ENCODE data around the gene AMOTL1.

Gene AMOTL1

DNA sequence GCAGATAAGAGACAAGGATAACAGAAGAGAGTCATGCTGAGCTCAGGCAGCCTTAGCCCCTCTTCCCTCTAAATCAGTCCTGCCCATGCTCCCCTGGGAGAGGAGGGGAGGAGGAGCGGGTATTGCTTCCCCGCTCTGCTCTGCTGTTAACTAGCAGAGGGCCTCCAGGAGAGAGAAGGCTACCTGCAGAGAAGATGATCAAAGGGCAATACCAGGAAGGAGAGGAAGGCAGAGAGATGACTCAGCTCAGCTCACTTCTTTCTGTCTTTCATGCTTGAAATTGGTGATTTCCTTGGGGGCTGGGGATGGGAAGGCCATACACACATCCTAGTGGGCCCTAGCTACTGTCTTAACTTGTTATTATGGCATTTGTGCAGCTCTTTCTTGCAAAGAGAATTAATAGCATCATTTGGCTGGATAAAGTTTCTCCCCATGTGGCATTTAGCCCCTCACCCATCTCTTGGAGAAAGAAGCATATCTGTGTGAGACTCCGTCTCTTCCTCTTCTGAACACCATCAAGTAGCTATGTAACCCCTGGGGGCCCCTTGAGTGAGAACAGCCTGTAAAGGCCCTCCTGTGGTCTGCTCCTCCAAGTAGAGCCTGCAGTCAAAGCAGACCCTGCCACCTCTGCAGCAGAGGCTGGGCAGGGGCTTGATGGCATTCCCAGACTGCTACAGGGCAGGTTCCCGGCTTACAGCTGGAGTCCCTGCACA lies 33.4 kb upstream of the AMOTL1 start:
- Histone ChIP-seq H3K9me3 (ENCODE audit: control insufficient read depth, low read length) (no peaks in the 10 kb centered on the region), H3K36me3 (ENCODE audit: control insufficient read depth, insufficient read depth, low read length) (no peaks in the 10 kb centered on the region), H3K4me3 (ENCODE audit: low read length) (no peak overlapping the region), H3K9ac (ENCODE audit: low read length) (no peak overlapping the region), H3K27me3 (ENCODE audit: control insufficient read depth, insufficient read depth, low read length) (peaks cover 8% of the 10 kb centered on the region), H3K4me1 (ENCODE audit: control insufficient read depth, insufficient read depth, low read length) (no peaks in the 10 kb centered on the region)

DNA sequence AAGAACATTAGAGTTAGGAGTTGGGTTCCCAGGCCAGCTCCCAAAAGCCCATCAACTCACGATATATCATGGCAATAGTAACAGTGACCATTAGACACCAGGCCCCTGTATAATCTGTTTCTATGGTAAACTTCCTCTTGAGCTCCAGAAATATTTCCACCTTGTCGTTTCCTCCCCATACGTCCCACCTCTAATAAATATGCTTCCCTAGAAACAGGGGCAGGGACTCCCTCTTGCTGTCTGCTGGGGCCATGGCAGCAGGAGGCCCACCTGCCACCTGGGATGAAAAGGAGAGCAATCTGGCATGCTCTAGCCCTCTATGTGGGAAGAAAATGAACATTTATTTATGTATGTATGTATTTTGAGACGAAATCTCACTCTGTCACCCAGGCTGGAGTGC lies 32.2 kb upstream of the AMOTL1 start:
- no peaks in the 10 kb centered on the region for H3K9me3 ChIP-seq (ENCODE audit: control insufficient read depth, low read length)
- no peak overlapping the region for H3K9ac ChIP-seq (ENCODE audit: low read length)
- H3K4me3 ChIP-seq (ENCODE audit: low read length), result no peak overlapping the region
- no peaks in the 10 kb centered on the region for H3K36me3 ChIP-seq (ENCODE audit: control insufficient read depth, insufficient read depth, low read length)
- H3K4me1 ChIP-seq (ENCODE audit: control insufficient read depth, insufficient read depth, low read length), result peaks cover 3% of the 10 kb centered on the region
- H3K27me3 ChIP-seq (ENCODE audit: control insufficient read depth, insufficient read depth, low read length), result peaks cover 20% of the 10 kb centered on the region

DNA sequence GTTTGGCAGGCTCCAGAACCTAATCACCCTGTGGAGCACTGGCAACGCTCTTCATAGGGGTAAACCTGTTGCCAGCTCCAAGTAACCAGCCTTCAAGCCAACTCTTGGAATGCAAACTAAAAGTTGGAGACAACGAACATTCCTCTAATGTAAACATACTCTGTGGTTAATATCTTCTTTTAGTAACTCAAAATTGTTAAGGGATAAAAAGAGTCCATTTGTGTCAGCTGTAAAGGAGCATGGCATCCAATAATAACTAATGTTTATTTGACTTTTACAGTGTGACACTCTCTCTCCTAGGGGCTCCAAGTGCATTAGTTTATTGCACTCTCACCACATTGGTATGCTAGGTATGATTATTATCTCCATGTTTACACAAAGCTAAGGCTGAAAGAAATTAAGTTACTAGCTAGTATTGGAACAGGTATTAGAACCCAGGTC lies 31.0 kb upstream of the AMOTL1 start:
- Histone ChIP-seq H3K9me3 (ENCODE audit: control insufficient read depth, low read length) (no peaks in the 10 kb centered on the region), H3K4me3 (ENCODE audit: low read length) (no peak overlapping the region), H3K9ac (ENCODE audit: low read length) (no peak overlapping the region), H3K36me3 (ENCODE audit: control insufficient read depth, insufficient read depth, low read length) (no peaks in the 10 kb centered on the region), H3K4me1 (ENCODE audit: control insufficient read depth, insufficient read depth, low read length) (peaks cover 7% of the 10 kb centered on the region), H3K27me3 (ENCODE audit: control insufficient read depth, insufficient read depth, low read length) (peaks cover 27% of the 10 kb centered on the region)

DNA sequence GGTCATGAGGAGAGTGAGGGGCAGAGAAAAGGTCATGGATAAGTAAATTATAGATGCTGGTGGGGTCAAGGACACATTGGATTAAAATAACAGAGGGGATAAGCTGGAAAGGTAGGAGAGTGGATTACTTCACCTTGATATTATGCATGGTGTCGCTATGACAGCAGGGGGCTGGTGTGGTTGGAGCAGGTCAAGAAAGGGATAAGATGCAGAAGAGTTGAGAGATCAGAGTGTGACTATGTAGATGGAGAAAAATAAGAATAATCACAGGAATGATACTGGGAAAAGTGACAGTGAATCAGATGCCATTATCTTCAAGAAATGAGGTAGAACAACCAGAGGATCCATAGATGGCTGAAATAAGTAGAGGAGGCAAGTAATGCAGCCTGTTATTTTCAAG lies 29.4 kb upstream of the AMOTL1 start:
- Histone ChIP-seq H3K27me3 (ENCODE audit: control insufficient read depth, insufficient read depth, low read length) (peaks cover 27% of the 10 kb centered on the region), H3K4me1 (ENCODE audit: control insufficient read depth, insufficient read depth, low read length) (peaks cover 7% of the 10 kb centered on the region)

DNA sequence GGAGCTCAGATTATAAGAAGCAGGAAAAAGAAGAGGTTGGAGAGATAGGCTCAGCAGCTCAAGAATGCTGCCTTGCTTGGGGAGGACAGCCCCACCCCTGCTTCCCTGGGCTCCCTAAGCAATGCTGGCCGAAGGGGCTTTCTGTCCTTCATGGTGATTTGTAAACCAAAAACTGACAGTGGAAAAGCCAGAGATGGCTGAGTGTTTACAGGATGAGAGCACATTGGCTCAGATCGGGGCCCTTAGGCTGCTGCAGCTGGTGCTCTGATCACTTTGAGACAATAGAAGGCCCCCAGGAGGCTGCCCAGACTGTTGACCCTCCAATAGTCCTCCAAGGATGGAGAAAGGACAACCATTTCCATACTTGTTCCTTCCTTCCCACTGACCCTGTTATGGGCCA lies 28.8 kb upstream of the AMOTL1 start:
- Histone ChIP-seq H3K4me3 (ENCODE audit: low read length) (no peak overlapping the region), H3K9me3 (ENCODE audit: control insufficient read depth, low read length) (no peaks in the 10 kb centered on the region), H3K4me1 (ENCODE audit: control insufficient read depth, insufficient read depth, low read length) (peaks cover 7% of the 10 kb centered on the region), H3K9ac (ENCODE audit: low read length) (no peak overlapping the region), H3K36me3 (ENCODE audit: control insufficient read depth, insufficient read depth, low read length) (no peaks in the 10 kb centered on the region), H3K27me3 (ENCODE audit: control insufficient read depth, insufficient read depth, low read length) (peaks cover 27% of the 10 kb centered on the region)

More for the DNA sequence above, 29.4 kb upstream of the AMOTL1 start:
- Histone ChIP-seq H3K36me3 (ENCODE audit: control insufficient read depth, insufficient read depth, low read length) (no peaks in the 10 kb centered on the region), H3K4me3 (ENCODE audit: low read length) (no peak overlapping the region), H3K9ac (ENCODE audit: low read length) (no peak overlapping the region), H3K9me3 (ENCODE audit: control insufficient read depth, low read length) (no peaks in the 10 kb centered on the region)

DNA sequence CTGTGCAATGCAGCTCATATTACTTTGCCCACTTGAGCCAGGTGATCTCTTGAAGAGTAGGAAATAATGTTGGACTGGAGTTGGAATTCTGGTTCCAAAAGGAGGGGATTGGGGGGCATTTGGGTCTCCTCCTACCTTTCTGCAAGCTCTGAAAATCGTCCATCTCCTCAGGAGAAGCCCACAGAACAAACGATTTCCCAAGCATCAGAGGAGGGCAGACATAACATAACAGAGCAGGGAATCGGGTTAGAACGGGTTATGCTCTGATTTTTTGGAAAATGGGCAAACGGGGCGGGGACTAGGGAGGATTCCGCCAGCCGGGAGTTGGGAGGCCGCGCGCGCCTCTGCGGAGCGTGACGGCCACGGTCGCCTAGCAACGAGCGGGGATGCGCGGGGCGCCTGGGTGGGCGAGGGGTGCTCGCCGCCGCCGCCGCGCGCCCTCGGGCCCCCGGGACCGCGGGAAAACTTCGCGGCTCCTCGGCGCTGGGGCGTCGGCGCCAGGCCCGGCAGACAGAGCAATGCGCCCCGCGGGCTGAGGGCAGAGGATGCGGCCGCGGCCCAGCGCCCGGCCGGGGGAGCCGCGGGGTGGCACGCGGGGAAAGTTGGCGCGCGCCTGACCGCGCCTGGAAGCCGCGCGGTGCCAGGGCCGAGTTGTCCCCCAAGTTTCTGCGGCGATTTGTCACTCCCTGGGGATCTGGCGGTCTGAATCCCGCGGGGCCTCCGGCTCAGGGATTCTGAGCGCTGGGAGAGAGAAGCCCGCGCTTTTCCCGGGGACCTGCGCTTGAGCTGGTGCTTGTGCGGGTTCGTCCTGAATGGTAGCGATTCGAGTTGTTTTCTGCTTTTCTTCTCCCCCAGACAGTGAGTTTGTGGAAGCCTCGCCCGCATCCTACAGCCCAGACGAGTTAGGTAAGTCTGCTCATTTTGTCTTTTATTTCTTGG lies 27.8 kb upstream of the AMOTL1 start:
- Histone ChIP-seq H3K9ac (ENCODE audit: low read length) (peak overlapping the region; percentile 32), H3K36me3 (ENCODE audit: control insufficient read depth, insufficient read depth, low read length) (no peaks in the 10 kb centered on the region), H3K4me3 (ENCODE audit: low read length) (peak overlapping the region; percentile 34), H3K4me1 (ENCODE audit: control insufficient read depth, insufficient read depth, low read length) (peaks cover 7% of the 10 kb centered on the region), H3K27me3 (ENCODE audit: control insufficient read depth, insufficient read depth, low read length) (peaks cover 27% of the 10 kb centered on the region), H3K9me3 (ENCODE audit: control insufficient read depth, low read length) (no peaks in the 10 kb centered on the region)

DNA sequence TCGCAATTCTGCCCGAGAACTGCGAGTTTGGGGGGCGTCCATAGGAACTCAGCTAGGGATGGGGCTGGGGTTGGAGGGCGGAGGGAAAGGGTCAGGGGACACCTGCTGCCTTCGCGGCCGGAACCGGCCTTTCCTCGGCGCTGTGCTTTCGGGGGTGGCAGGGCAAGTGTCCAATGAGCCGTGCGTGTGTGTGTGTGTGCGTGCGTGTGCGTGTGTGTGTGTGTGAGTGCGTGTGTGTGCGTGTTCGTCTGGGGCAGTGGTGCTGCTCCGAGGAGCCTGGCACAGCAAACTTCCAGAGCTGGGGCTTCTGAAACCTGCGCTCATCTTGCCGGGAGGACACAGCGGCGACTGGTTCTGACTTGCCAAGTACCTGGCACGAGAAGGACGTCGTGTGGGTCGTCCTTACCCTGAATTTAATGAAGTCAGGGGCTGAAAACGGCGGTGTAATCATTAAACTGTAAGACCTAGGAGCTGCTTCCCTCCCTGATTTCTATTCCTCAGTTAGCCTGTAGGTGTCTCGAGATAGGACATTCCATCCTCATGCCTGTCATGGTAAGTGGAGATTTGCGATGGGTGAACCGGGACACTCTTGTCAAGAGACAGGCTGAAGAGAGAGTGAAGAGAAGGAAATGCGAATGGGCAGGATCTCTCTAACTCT lies 27.0 kb upstream of the AMOTL1 start:
- no peaks in the 10 kb centered on the region for H3K36me3 ChIP-seq (ENCODE audit: control insufficient read depth, insufficient read depth, low read length)
- H3K27me3 ChIP-seq (ENCODE audit: control insufficient read depth, insufficient read depth, low read length), result peaks cover 27% of the 10 kb centered on the region
- peak overlapping the region; percentile 32 for H3K9ac ChIP-seq (ENCODE audit: low read length)
- H3K9me3 ChIP-seq (ENCODE audit: control insufficient read depth, low read length), result no peaks in the 10 kb centered on the region
- H3K4me3 ChIP-seq (ENCODE audit: low read length), result peak overlapping the region; percentile 34
- H3K4me1 ChIP-seq (ENCODE audit: control insufficient read depth, insufficient read depth, low read length), result peaks cover 11% of the 10 kb centered on the region

DNA sequence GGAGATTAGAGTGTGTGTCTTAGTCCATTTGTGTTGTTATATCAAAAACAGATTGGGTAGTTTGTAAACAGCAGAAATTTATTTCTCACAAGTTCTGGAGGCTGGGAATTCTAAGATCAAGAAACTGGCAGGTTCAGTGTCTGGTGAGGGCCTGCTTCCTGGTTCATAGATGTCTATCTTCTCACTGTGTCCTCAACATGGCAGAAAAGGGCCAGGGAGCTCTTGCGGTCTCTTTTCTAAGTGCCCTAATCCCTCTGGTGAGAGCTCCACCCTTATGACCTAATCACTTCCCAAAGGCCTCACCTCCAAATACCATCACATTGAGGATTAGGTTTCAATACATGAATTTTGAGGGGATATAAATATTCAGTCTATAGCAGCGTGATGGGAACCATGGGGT lies 25.5 kb upstream of the AMOTL1 start:
- Histone ChIP-seq H3K36me3 (ENCODE audit: control insufficient read depth, insufficient read depth, low read length) (no peaks in the 10 kb centered on the region), H3K4me1 (ENCODE audit: control insufficient read depth, insufficient read depth, low read length) (peaks cover 26% of the 10 kb centered on the region), H3K27me3 (ENCODE audit: control insufficient read depth, insufficient read depth, low read length) (peaks cover 27% of the 10 kb centered on the region), H3K4me3 (ENCODE audit: low read length) (no peak overlapping the region), H3K9me3 (ENCODE audit: control insufficient read depth, low read length) (no peaks in the 10 kb centered on the region), H3K9ac (ENCODE audit: low read length) (no peak overlapping the region)

DNA sequence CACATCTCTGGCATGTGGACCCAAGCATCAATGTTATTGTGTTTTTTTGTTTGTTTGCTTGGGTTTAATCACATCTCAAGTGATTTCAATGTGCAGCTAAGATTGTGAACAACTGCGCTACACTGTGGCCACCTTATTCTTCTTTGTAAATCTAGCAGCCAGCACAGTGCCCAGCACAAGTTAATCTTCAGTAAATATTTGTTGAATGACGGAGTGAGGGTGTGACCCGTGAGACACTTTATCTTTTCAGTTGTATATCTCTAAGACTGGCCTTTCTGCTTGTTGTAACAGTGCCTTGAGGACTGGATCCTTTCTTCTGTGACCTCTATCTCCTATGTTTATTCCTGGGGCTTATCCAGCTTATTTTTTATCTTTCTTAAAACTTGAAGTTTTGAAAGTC lies 21.4 kb upstream of the AMOTL1 start:
- H3K9ac ChIP-seq (ENCODE audit: low read length), result no peak overlapping the region
- peaks cover 44% of the 10 kb centered on the region for H3K4me1 ChIP-seq (ENCODE audit: control insufficient read depth, insufficient read depth, low read length)

DNA sequence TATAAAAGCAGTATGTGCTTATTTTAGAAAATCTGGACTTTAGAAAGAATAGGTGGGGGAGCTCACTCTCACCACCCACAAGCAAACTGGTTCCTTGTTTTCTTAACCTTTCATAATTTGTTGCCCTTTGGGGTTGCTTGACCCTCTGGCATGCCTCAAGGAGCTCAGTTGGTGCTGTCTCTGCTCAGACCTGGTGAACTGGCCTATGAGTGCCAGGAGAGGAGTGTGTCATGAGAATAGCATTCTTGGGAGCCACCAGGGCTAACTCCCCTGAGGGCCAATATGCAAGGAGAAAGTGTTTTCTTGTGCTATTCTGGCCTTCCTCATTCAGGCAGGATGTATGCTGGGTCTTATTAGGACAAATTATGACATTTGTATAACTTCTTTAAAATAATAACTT lies 21.0 kb upstream of the AMOTL1 start:
- H3K4me3 ChIP-seq (ENCODE audit: low read length), result no peak overlapping the region
- no peaks in the 10 kb centered on the region for H3K36me3 ChIP-seq (ENCODE audit: control insufficient read depth, insufficient read depth, low read length)
- peaks cover 48% of the 10 kb centered on the region for H3K4me1 ChIP-seq (ENCODE audit: control insufficient read depth, insufficient read depth, low read length)
- H3K9me3 ChIP-seq (ENCODE audit: control insufficient read depth, low read length), result no peaks in the 10 kb centered on the region
- no peaks in the 10 kb centered on the region for H3K27me3 ChIP-seq (ENCODE audit: control insufficient read depth, insufficient read depth, low read length)
- H3K9ac ChIP-seq (ENCODE audit: low read length), result no peak overlapping the region

More for the DNA sequence above, 21.4 kb upstream of the AMOTL1 start:
- Histone ChIP-seq H3K36me3 (ENCODE audit: control insufficient read depth, insufficient read depth, low read length) (no peaks in the 10 kb centered on the region), H3K4me3 (ENCODE audit: low read length) (no peak overlapping the region), H3K27me3 (ENCODE audit: control insufficient read depth, insufficient read depth, low read length) (no peaks in the 10 kb centered on the region), H3K9me3 (ENCODE audit: control insufficient read depth, low read length) (no peaks in the 10 kb centered on the region)

DNA sequence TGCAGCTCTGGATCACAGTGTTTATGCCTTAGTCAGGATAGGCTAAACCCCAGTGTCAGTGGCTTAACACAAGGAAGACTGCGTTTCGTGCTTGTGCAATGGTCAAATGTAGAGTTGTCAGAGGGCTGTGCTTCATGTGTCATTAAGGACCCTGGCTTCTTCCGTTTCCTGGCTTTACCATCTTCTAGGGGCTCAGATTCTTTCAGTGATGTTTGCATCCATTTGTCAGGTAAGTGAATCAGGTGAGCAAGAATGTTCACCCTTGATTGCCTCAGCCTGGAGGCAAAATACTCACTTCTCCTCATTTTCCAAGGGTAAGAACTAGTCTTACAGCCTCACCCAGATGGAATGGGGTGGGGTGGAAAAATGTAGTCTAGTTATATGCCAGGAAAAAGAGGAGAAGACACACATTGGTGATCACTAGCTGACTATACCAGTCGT lies 20.5 kb upstream of the AMOTL1 start:
- Histone ChIP-seq H3K4me3 (ENCODE audit: low read length) (no peak overlapping the region), H3K27me3 (ENCODE audit: control insufficient read depth, insufficient read depth, low read length) (no peaks in the 10 kb centered on the region), H3K9me3 (ENCODE audit: control insufficient read depth, low read length) (no peaks in the 10 kb centered on the region), H3K4me1 (ENCODE audit: control insufficient read depth, insufficient read depth, low read length) (peaks cover 49% of the 10 kb centered on the region), H3K36me3 (ENCODE audit: control insufficient read depth, insufficient read depth, low read length) (no peaks in the 10 kb centered on the region), H3K9ac (ENCODE audit: low read length) (no peak overlapping the region)

DNA sequence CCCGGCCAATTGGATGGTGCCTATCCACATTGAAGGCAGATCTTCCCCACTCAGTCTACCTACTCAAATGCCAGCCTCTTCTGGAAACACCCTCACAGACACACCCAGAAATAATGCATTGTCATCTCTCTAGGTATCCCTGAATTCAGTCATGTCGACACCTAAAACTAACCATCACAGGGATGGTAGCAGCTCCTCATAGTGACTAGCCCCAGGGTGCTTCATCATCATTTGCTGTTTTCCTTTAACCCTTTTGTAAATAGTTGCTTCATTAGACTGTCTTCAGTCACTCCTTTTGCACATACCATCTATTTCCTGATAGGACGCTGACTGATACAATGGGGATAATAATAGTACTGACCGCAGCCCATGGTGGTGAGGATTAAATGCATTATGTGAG lies 18.8 kb upstream of the AMOTL1 start:
- H3K9ac ChIP-seq (ENCODE audit: low read length), result no peak overlapping the region
- no peaks in the 10 kb centered on the region for H3K36me3 ChIP-seq (ENCODE audit: control insufficient read depth, insufficient read depth, low read length)
- H3K4me3 ChIP-seq (ENCODE audit: low read length), result no peak overlapping the region
- H3K4me1 ChIP-seq (ENCODE audit: control insufficient read depth, insufficient read depth, low read length), result peaks cover 49% of the 10 kb centered on the region
- H3K27me3 ChIP-seq (ENCODE audit: control insufficient read depth, insufficient read depth, low read length), result no peaks in the 10 kb centered on the region
- H3K9me3 ChIP-seq (ENCODE audit: control insufficient read depth, low read length), result no peaks in the 10 kb centered on the region
